Activated CD4-positive, alpha-beta T cell treated with anti-CD3 and anti-CD28 coated beads, Interleukin-2, amount 50 U/mL, for 48 hours (primary cell): ENCODE data around the gene PARVA.

Experiments
- DNase-seq, 2 experiments: peaks; one replicate each; pipeline ENCODE4 v3.0.0-alpha.2; 2020

The PARVA gene

GRCh38 chr11:12564012-12564411 is 186.6 kb downstream of the PARVA start:
- no peak for DNase-seq

- no peak for DNase-seq
Observed at GRCh38 chr11:12565406-12565805, 188.0 kb downstream of the PARVA start.

- DNase-seq: no peak
Observed at GRCh38 chr11:12567746-12568460, 190.5 kb downstream of the PARVA start.

- no peak for DNase-seq
Observed at GRCh38 chr11:12569499-12570425, 192.4 kb downstream of the PARVA start.

- no peak for DNase-seq
Observed at GRCh38 chr11:12573707-12574485, 196.5 kb downstream of the PARVA start.

- no peak for DNase-seq
Observed at GRCh38 chr11:12577725-12578644, 200.6 kb downstream of the PARVA start.

- no peak for DNase-seq
Observed at GRCh38 chr11:12581416-12581815, 204.0 kb downstream of the PARVA start.

- DNase-seq: no peak
Observed at GRCh38 chr11:12581923-12582322, 204.6 kb downstream of the PARVA start.
